HEK293T (cell line): ENCODE data around the gene CCDC97.

ENCODE experiments used
- CTCF ChIA-PET: fragments of 350-600 bp; formaldehyde crosslinking; extraction: SDS; loops from one replicate; lab custom pipeline; 2021; ENCODE audit warnings: antibody characterized with exemption, inconsistent platforms; lab: Yijun Ruan, JAX
- POLR2A ChIA-PET: fragments of 350-600 bp; formaldehyde crosslinking; extraction: SDS; loops from one replicate; lab custom pipeline; 2020; ENCODE audit warnings: antibody characterized with exemption, inconsistent platforms; lab: Yijun Ruan, JAX
- DNase-seq: peaks from one replicate; pipeline ENCODE4 v3.0.0; 2012; ENCODE audit warnings: mixed read lengths; ENCODE audit errors: extremely low spot score
- ARNT ChIP-seq: fragments of 450-650 bp; IDR thresholded peaks from 2 replicates; pipeline ENCODE4 v1.6.1; 2017; ENCODE audit warnings: mild to moderate bottlenecking
- BHLHE40 ChIP-seq: fragments of 450-650 bp; IDR thresholded peaks from 2 replicates; pipeline ENCODE4 v1.6.1; 2016; ENCODE audit warnings: mild to moderate bottlenecking, moderate library complexity, borderline replicate concordance
- CTBP1 ChIP-seq: fragments of 450-650 bp; IDR thresholded peaks from 2 replicates; pipeline ENCODE4 v1.6.1; 2016; ENCODE audit warnings: borderline replicate concordance
- ELF4 ChIP-seq: fragments of 450-650 bp; IDR thresholded peaks from 2 replicates; pipeline ENCODE4 v1.6.1; 2017; ENCODE audit warnings: antibody characterized with exemption
- FOXA1 ChIP-seq: fragments of 450-650 bp; IDR thresholded peaks from 2 replicates; pipeline ENCODE4 v1.6.1; 2016; ENCODE audit warnings: mild to moderate bottlenecking
- FOXK2 ChIP-seq: fragments of 450-650 bp; IDR thresholded peaks from 2 replicates; pipeline ENCODE4 v1.6.1; 2016; ENCODE audit warnings: mild to moderate bottlenecking
- FOXM1 ChIP-seq: fragments of 450-650 bp; IDR thresholded peaks from 2 replicates; pipeline ENCODE4 v1.6.1; 2017; ENCODE audit warnings: mild to moderate bottlenecking, borderline replicate concordance
- HDGF ChIP-seq: fragments of 450-650 bp; IDR thresholded peaks from 2 replicates; pipeline ENCODE4 v1.6.1; 2017; ENCODE audit warnings: antibody characterized with exemption, borderline replicate concordance
- L3MBTL2 ChIP-seq: fragments of 450-650 bp; conservative IDR thresholded peaks from 2 replicates; pipeline ENCODE4 v1.6.1; 2016; ENCODE audit warnings: mild to moderate bottlenecking
- LEF1 ChIP-seq: fragments of 450-650 bp; IDR thresholded peaks from 2 replicates; pipeline ENCODE4 v1.6.1; 2017; ENCODE audit warnings: mild to moderate bottlenecking, borderline replicate concordance
- NFRKB ChIP-seq: fragments of 450-650 bp; IDR thresholded peaks from 2 replicates; pipeline ENCODE4 v1.6.1; 2016; ENCODE audit warnings: mild to moderate bottlenecking, moderate library complexity
- SP1 ChIP-seq: fragments of 450-650 bp; IDR thresholded peaks from 2 replicates; pipeline ENCODE4 v1.6.1; 2017
- SUZ12 ChIP-seq: fragments of 450-650 bp; IDR thresholded peaks from 2 replicates; pipeline ENCODE4 v1.6.1; 2016; ENCODE audit warnings: mild to moderate bottlenecking
- TARDBP ChIP-seq: fragments of 450-650 bp; IDR thresholded peaks from 2 replicates; pipeline ENCODE4 v1.6.1; 2016
- ZNF384 ChIP-seq: fragments of 450-650 bp; IDR thresholded peaks from 2 replicates; pipeline ENCODE4 v1.6.1; 2016
- TF ChIP-seq, protein P1 (sequence below): fragments of 450-650 bp; IDR thresholded peaks from 2 replicates; pipeline ENCODE4 v1.6.1; 2016

CCDC97 gene

GRCh38 chr19:41296433-41296871 lies 13.5 kb upstream of the CCDC97 start:
- POLR2A ChIA-PET: no interaction called here
- DNase-seq: no peak
- TF ChIP-seq SP1 (no peak), NFRKB (no peak), SUZ12 (no peak), HDGF (no peak), FOXM1 (no peak), L3MBTL2 (no peak), LEF1 (no peak), ELF4 (no peak), FOXA1 (no peak), ARNT (no peak), CTBP1 (no peak)
- TF ChIP-seq, protein P1, sequence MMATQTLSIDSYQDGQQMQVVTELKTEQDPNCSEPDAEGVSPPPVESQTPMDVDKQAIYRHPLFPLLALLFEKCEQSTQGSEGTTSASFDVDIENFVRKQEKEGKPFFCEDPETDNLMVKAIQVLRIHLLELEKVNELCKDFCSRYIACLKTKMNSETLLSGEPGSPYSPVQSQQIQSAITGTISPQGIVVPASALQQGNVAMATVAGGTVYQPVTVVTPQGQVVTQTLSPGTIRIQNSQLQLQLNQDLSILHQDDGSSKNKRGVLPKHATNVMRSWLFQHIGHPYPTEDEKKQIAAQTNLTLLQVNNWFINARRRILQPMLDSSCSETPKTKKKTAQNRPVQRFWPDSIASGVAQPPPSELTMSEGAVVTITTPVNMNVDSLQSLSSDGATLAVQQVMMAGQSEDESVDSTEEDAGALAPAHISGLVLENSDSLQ: no peak
- CTCF ChIA-PET: no interaction called here

- no peak for TF ChIP-seq SP1
- no peak for TF ChIP-seq ELF4
- TF ChIP-seq CTBP1: no peak
- TF ChIP-seq NFRKB: no peak
- no peak for TF ChIP-seq FOXA1
- TF ChIP-seq FOXK2: no peak
- ChIA-PET POLR2A (interaction anchor here (0.8 kb wide), 1 partner anchor 33 kb away, joined by 3 read pairs; the partner anchor contains the start of gene HNRNPUL1), CTCF (interaction anchor here (1.5 kb wide), 1 partner anchor 11 kb away, joined by 5 read pairs; no protein-coding TSS in a partner anchor)
- no peak for DNase-seq
These were observed 12.2 kb upstream of the CCDC97 start for GRCh38 chr19:41297628-41298347.

GRCh38 chr19:41298348-41298964 lies 11.5 kb upstream of the CCDC97 start:
- DNase-seq: no peak
- ChIA-PET POLR2A (interaction anchor here (0.8 kb wide), 1 partner anchor 34 kb away, joined by 3 read pairs; the partner anchor contains the start of gene HNRNPUL1), CTCF (interaction anchor here (1.5 kb wide), 1 partner anchor 11 kb away, joined by 5 read pairs; no protein-coding TSS in a partner anchor)
- no peak for TF ChIP-seq SP1
- no peak for TF ChIP-seq ELF4
- TF ChIP-seq L3MBTL2: no peak
- no peak for TF ChIP-seq BHLHE40
- no peak for TF ChIP-seq ZNF384
- no peak for TF ChIP-seq SUZ12
- no peak for TF ChIP-seq NFRKB
- TF ChIP-seq, protein P1: no peak
- no peak for TF ChIP-seq ARNT
- TF ChIP-seq FOXM1: no peak
- TF ChIP-seq LEF1: no peak
- no peak for TF ChIP-seq FOXA1
- TF ChIP-seq TARDBP: no peak
- no peak for TF ChIP-seq FOXK2
- no peak for TF ChIP-seq HDGF
- no peak for TF ChIP-seq CTBP1

GRCh38 chr19:41299046-41299754 lies 10.8 kb upstream of the CCDC97 start:
- ChIA-PET POLR2A (interaction anchor here (0.8 kb wide), 1 partner anchor 35 kb away, joined by 3 read pairs; the partner anchor contains the start of gene HNRNPUL1), CTCF (interaction anchor here (1.5 kb wide), 1 partner anchor 10 kb away, joined by 5 read pairs; no protein-coding TSS in a partner anchor)
- TF ChIP-seq SP1 (no peak), LEF1 (no peak), SUZ12 (no peak), L3MBTL2 (no peak), ELF4 (no peak), BHLHE40 (no peak), FOXM1 (no peak), ARNT (no peak), FOXK2 (no peak), ZNF384 (no peak), TARDBP (no peak), CTBP1 (no peak), HDGF (no peak), FOXA1 (no peak), NFRKB (no peak)
- TF ChIP-seq, protein P1: no peak
- no peak for DNase-seq

- POLR2A ChIA-PET: no interaction called here
These were observed 10.2 kb upstream of the CCDC97 start for GRCh38 chr19:41299755-41300089.

More at GRCh38 chr19:41299755-41300089, 10.2 kb upstream of the CCDC97 start:
- no peak for TF ChIP-seq HDGF
- no peak for TF ChIP-seq BHLHE40
- TF ChIP-seq FOXM1: no peak
- TF ChIP-seq FOXK2: no peak
- no peak for TF ChIP-seq LEF1
- no peak for TF ChIP-seq ELF4
- TF ChIP-seq, protein P1: no peak
- TF ChIP-seq SUZ12: no peak
- TF ChIP-seq NFRKB: no peak
- TF ChIP-seq TARDBP: no peak
- no peak for TF ChIP-seq ZNF384
- no peak for TF ChIP-seq ARNT
- TF ChIP-seq L3MBTL2: no peak
- no peak for TF ChIP-seq FOXA1
- no peak for TF ChIP-seq CTBP1
- no peak for TF ChIP-seq SP1
- CTCF ChIA-PET: no interaction called here
- no peak for DNase-seq
